Small intestine (tissue), 7 donors: ENCODE results near the gene GALNT18. TPM values are rescaled to one million over a fixed set of nuclear protein-coding genes. Genes with fewer than 3 reads are reported as not detected.

Experiments
- DNase-seq, 2 donors: peaks; one replicate each; pipeline versions ENCODE4 v3.0.0 to v3.0.0-alpha.2; 2013
- FAIRE-seq: peaks from 2 replicates; lab custom pipeline; 2012; peaks lifted over from hg19 to GRCh38; lab: Jason Lieb, UNC
- H3K27ac ChIP-seq, 3 donors: one replicate each; pipeline ENCODE4 v1.5.1; 2013; ENCODE audit warnings: low read length in 2 of 3, mild to moderate bottlenecking in 2 of 3, control low read depth in 1 of 3, inconsistent platforms in 1 of 3, low read depth in 1 of 3, moderate library complexity in 1 of 3
- H3K27me3 ChIP-seq, 3 donors: one replicate each; pipeline ENCODE4 v1.6.1; 2013; ENCODE audit warnings: low read length in 3 of 3, inconsistent platforms in 1 of 3; ENCODE audit not compliant: control insufficient read depth in 3 of 3, insufficient read depth in 3 of 3
- H3K36me3 ChIP-seq, 3 donors: one replicate each; pipeline ENCODE4 v1.6.1; 2013; ENCODE audit warnings: low read length in 3 of 3, inconsistent platforms in 1 of 3, low read depth in 1 of 3, mild to moderate bottlenecking in 1 of 3, moderate library complexity in 1 of 3; ENCODE audit not compliant: control insufficient read depth in 3 of 3, insufficient read depth in 2 of 3
- H3K4me1 ChIP-seq, 3 donors: one replicate each; pipeline ENCODE4 v1.6.1; 2013; ENCODE audit warnings: low read length in 2 of 3, inconsistent platforms in 1 of 3, low read depth in 1 of 3, mild to moderate bottlenecking in 1 of 3, moderate library complexity in 1 of 3; ENCODE audit not compliant: control insufficient read depth in 3 of 3, insufficient read depth in 2 of 3
- H3K4me3 ChIP-seq, 3 donors: one replicate each; pipeline ENCODE4 v1.5.1; 2013; ENCODE audit warnings: low read length in 3 of 3, control low read depth in 1 of 3, inconsistent platforms in 1 of 3, low read depth in 1 of 3, mild to moderate bottlenecking in 1 of 3, moderate library complexity in 1 of 3
- H3K9me3 ChIP-seq, 2 donors: one replicate each; pipeline ENCODE4 v1.6.1; 2013; ENCODE audit warnings: low read depth in 1 of 2, low read length in 1 of 2; ENCODE audit not compliant: control insufficient read depth in 2 of 2, insufficient read depth in 1 of 2
- WGBS, 3 donors: extraction: QIAGEN DNeasy Blood & Tissue Kit; methylation state at CpG; one replicate each; pipeline ENCODE4 v1.1.7; 2013; 5-methylcytosine and 5-hydroxymethylcytosine counted together
- polyA plus RNA-seq, 4 donors: library from polyadenylated mRNA; stranded (reverse) in 3 of 4; unstranded in 1 of 4; fragments of 200-250 nt in 3 of 4; fragments of 120-200 nt in 1 of 4; gene quantifications; one replicate each; pipeline versions ENCODE4 v1.2.1 to v1.2.3, GENCODE V29; 2013
- donor health status: healthy with polysubstance abuse.
- donor health status: control.
- donor health status: control.
- donor health status: Bipolar disorder and iron deficiency.
- donor health status: healthy.

GALNT18 gene
- polyA plus RNA-seq, 4 donors: 0.45 to 18.9 (median 1.5) TPM

DNA sequence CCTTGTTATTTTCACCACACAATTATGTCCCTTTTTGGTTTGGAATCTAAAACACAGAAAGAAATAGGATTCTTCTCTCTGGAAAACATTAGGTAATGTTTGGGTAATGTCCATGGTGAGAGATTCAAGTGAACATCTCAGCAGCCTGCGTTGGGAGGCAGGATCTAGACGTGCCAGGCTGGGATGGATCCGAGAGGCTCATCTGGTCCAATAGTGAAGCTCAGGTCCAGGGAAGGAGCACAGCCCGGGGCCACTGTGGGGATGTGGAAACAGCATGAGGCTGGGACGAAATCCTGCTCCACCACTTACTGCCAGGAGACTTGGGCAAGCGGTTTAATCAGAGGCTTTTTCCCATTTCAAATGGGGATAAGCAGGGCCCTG, 378.6 kb downstream of the GALNT18 start:
- Histone ChIP-seq H3K27me3 (no peaks in the 10 kb centered on the region), H3K4me3 (no peak overlapping the region), H3K36me3 (no peaks in the 10 kb centered on the region), H3K9me3 (no peaks in the 10 kb centered on the region), H3K4me1 (peaks cover 0 to 23% (median 11%) of the 10 kb centered on the region in 3 donors), H3K27ac (peak overlapping the region in 2 of 3 donors; percentile 41 to 79)
- DNase-seq: peak in 1 of 2 donors; percentile 4
- 66 to 80% (median 71%) methylated on average over 6 of the region's 6 CpGs for WGBS, 3 donors
- FAIRE-seq: no peak

DNA sequence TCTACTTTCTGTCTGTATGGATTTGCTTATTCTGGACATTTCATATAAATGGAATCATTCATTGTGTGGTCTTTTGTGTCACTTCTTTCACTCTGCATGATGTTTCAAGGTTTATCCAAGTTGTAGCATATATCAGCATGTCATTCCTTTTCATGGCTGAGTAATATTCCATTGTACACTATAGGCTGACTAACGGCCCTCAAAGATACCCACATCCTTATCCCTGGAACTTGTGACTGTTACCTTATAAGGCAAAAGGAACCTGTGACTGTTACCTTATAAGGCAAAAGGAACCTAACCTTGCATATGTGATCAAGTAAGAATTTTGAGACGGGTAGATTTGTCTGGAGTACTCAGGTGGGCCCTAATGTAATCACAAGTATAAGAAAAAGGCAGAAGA, 380.5 kb downstream of the GALNT18 start:
- no peaks in the 10 kb centered on the region for H3K9me3 ChIP-seq
- peaks cover 0 to 15% (median 11%) of the 10 kb centered on the region in 3 donors for H3K4me1 ChIP-seq
- no peak overlapping the region for H3K27ac ChIP-seq
- FAIRE-seq: no peak
- H3K4me3 ChIP-seq: no peak overlapping the region
- no peaks in the 10 kb centered on the region for H3K36me3 ChIP-seq
- DNase-seq: no peak
- no peaks in the 10 kb centered on the region for H3K27me3 ChIP-seq
- WGBS, 3 donors: 73 to 80% (median 78%) methylated on average over 2 of the region's 2 CpGs

DNA sequence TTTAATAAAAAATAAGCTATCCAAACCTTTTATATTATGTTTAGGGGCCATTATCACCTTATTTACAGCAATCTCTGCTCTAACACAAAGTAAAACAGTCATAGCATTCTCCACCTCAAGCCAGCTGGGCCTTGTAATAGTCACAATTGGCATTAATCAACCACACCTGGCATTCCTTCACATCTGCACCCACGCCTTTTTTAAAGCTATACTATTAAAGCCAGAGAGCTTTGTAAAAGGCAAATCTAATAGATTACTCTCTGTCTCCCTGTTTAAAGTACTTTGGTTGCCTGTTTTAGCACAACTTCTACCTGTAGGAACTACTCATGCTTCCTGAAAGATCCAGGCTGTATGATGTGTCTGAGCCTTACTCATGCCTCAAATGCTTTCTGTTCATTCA, 381.8 kb downstream of the GALNT18 start:
- H3K36me3 ChIP-seq: no peaks in the 10 kb centered on the region
- 23 to 59% (median 38%) methylated on average over 1 of the region's 1 CpG for WGBS, 3 donors
- FAIRE-seq (no peak), DNase-seq (peak in 1 of 2 donors; percentile 31)
- H3K27ac ChIP-seq: no peak overlapping the region
- H3K9me3 ChIP-seq: no peaks in the 10 kb centered on the region
- peaks cover 0 to 15% (median 11%) of the 10 kb centered on the region in 3 donors for H3K4me1 ChIP-seq
- no peak overlapping the region for H3K4me3 ChIP-seq
- no peaks in the 10 kb centered on the region for H3K27me3 ChIP-seq

DNA sequence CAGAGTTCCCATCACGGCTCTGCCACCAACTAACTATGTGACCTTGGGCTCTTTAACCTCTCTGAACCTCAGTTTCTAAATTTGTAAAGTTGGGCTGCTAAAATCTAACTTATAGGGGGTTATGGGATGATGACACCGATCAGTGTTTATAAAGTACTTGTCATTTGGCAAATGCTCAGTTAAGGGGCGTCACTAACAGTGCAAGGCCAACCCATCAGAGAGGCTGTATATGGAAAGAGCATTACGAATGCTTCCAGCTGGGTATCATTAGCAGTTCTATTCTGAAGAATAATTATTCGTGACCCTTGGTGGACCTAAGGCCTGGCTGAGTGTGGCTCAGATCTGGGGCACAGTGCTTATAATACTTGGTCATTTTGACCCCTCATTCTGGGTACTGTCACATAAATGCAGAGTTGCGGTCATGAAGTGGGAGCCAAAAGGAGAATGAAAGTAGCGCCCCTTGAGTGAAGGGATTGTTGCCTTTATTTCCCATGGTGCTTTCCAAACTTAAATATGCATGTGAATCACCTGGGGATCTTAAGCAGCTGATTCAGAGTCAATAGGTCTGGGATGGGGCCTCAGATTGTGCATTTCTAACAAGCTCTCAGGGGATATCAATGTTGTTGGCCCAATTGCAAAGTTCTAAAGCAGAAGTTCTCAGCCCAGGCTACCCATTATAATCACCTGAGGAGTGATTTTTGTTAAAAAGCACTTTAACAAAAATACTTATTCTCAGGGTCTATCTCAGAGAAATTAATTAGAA, 384.6 kb downstream of the GALNT18 start:
- Histone ChIP-seq H3K4me3 (no peak overlapping the region), H3K36me3 (no peaks in the 10 kb centered on the region), H3K4me1 (no peaks in the 10 kb centered on the region), H3K27me3 (no peaks in the 10 kb centered on the region), H3K9me3 (no peaks in the 10 kb centered on the region), H3K27ac (no peak overlapping the region)
- DNase-seq (peak in 1 of 2 donors; percentile 19), FAIRE-seq (no peak)
- WGBS, 3 donors: 71 to 90% (median 79%) methylated on average over 7 of the region's 7 CpGs

DNA sequence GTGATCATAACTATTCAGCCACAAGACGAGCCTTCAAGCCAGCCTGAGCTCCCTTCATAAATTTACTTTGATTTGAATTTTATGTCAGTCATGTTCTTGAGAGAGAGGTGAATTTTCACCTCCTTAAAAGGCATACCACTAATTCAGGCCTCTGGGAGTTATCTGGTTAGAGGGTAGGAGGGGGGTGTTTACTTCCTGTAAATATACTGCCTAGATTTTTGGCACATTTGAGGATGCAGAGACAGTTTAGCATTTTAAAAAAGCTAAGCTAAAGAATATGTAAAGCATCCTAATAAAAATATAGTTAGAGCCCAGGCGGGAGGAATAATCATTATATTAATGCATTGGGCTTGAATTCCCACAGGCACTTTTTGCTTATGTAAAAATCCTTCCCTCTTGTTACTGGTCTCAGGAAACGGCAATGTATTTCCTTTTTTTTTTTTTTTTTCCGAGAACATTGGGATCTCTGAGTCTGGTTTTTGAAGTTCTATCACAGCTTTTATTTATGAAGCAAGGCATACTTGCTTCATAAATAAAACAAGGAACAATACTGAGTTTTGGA, 385.2 kb downstream of the GALNT18 start:
- H3K27me3 ChIP-seq: no peaks in the 10 kb centered on the region
- no peaks in the 10 kb centered on the region for H3K9me3 ChIP-seq
- H3K4me1 ChIP-seq: no peaks in the 10 kb centered on the region
- no peak overlapping the region for H3K27ac ChIP-seq
- no peak overlapping the region for H3K4me3 ChIP-seq
- FAIRE-seq: no peak
- no peaks in the 10 kb centered on the region for H3K36me3 ChIP-seq
- DNase-seq: no peak
- WGBS, 3 donors: 76 to 83% (median 81%) methylated on average over 4 of the region's 4 CpGs

DNA sequence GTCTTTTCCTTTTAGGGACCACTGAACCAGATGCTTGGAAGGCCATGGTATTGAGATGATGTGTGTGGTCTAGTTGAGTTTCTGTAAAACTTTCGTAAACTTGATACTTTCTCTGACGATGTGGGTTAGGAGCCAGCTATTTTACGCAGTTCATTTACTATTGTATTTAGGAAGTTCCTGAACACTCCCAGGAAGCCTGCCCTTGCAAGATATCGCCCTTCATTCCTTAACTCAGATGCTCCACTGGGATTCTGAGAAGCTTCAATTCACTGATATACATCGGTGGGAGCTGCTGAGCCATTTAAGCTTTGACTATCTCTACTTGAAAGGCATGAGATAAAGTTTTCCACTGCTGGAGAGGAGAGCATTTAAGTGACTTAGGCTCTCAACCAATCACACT, 390.0 kb downstream of the GALNT18 start:
- no peak for FAIRE-seq
- Histone ChIP-seq H3K4me3 (no peak overlapping the region), H3K36me3 (no peaks in the 10 kb centered on the region), H3K9me3 (no peaks in the 10 kb centered on the region), H3K27me3 (no peaks in the 10 kb centered on the region), H3K27ac (no peak overlapping the region), H3K4me1 (no peaks in the 10 kb centered on the region)
- no peak for DNase-seq
- WGBS, 3 donors: 65 to 72% (median 67%) methylated on average over 5 of the region's 5 CpGs

DNA sequence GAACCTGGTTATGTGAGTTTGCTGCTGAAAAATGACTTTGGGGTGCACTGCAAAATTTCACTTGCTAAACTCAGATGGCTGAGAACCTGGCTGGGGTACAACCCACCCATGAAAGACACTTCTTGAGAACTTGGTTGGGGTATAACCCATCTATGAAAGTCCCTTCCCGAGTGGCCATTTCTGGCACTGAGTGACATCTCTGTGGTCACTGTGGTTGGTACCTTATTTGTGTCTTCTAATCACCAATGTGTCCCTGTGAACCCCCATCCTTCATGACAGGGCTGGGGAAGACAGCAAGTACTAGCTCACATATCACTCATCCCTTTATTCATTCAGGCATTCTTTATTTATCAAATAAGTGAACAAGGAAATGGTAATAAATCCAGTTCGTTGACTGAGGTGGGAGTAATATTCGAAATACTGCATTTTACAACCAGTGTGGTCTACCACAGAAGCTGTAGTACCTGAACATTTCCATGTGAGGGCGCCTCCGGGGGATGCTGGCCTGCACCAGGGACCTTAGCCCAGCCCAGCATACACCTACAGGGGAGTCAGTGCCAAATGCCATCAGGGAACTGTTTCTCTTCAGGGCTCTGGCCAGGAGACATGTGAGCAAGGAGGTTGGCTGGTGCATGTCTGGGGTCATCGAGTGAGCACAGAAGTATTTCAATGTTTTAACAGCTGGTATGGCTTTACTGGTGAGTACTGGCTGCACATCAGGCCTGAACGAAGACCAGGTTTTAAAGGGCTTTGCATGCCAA, 390.8 kb downstream of the GALNT18 start:
- H3K27ac ChIP-seq: no peak overlapping the region
- H3K4me3 ChIP-seq: no peak overlapping the region
- 50 to 60% (median 59%) methylated on average over 7 of the region's 7 CpGs for WGBS, 3 donors
- H3K9me3 ChIP-seq: no peaks in the 10 kb centered on the region
- FAIRE-seq: no peak
- no peaks in the 10 kb centered on the region for H3K4me1 ChIP-seq
- H3K27me3 ChIP-seq: no peaks in the 10 kb centered on the region
- no peaks in the 10 kb centered on the region for H3K36me3 ChIP-seq
- DNase-seq: peak in 1 of 2 donors; percentile 9

DNA sequence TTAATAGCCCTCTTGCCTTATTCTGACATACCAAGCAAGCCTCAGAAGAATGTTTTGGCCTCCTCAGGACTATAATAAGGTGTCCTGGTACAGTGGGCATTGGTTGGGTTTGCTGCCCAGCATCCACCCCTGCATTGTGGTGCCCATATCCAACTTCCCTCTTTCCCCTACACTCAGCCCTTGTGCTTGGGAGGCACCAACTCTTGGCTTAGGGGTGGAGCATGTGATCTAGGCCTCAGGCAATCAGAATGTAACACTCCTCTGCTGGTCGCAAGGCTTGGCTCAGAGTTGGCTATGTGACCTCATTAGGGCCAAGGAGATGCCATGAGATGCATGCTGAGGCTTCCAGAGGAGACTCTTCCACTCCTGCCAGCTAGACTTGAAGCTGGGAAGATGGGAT, 391.7 kb downstream of the GALNT18 start:
- no peak for FAIRE-seq
- Histone ChIP-seq H3K36me3 (no peaks in the 10 kb centered on the region), H3K9me3 (no peaks in the 10 kb centered on the region), H3K27me3 (no peaks in the 10 kb centered on the region), H3K4me3 (no peak overlapping the region), H3K4me1 (no peaks in the 10 kb centered on the region), H3K27ac (no peak overlapping the region)
- no peak for DNase-seq
- WGBS, 3 donors: 76 to 100% (median 86%) methylated on average over 1 of the region's 1 CpG
